PFSK-1 (cell line): ENCODE measurements around the gene RNPEPL1.

ENCODE experiments used
- FOXP2 ChIP-seq: optimal IDR thresholded peaks from 2 replicates; pipeline ENCODE3; 2011; ENCODE audit warnings: borderline replicate concordance, control low read depth, inconsistent platforms; ENCODE audit not compliant: insufficient read depth; ENCODE audit errors: extremely low read length, extremely low read depth
- POLR2AphosphoS5 ChIP-seq: IDR thresholded peaks from 2 replicates; pipeline ENCODE4 v1.6.1; 2012; ENCODE audit warnings: low read depth, mild to moderate bottlenecking, control low read depth, low read length, moderate library complexity
- SIN3A ChIP-seq: IDR thresholded peaks from 2 replicates; pipeline ENCODE4 v1.6.1; 2012; ENCODE audit warnings: mild to moderate bottlenecking, low read length, moderate library complexity, borderline replicate concordance; ENCODE audit not compliant: insufficient read depth
- TAF1 ChIP-seq: IDR thresholded peaks from 2 replicates; pipeline ENCODE4 v1.6.1; 2012; ENCODE audit warnings: low read length, control low read depth, borderline replicate concordance; ENCODE audit not compliant: insufficient read depth
- TF ChIP-seq, protein P1 (sequence below), 2 experiments: IDR thresholded peaks; 2 replicates each; pipeline versions ENCODE4 v1.6.1 to v1.8.0; 2011 to 2012; ENCODE audit warnings: low read depth in 2 of 2, low read length in 2 of 2, control low read depth in 1 of 2, inconsistent platforms in 1 of 2, mild to moderate bottlenecking in 1 of 2, moderate library complexity in 1 of 2; ENCODE audit not compliant: insufficient read depth in 1 of 2

DNA sequence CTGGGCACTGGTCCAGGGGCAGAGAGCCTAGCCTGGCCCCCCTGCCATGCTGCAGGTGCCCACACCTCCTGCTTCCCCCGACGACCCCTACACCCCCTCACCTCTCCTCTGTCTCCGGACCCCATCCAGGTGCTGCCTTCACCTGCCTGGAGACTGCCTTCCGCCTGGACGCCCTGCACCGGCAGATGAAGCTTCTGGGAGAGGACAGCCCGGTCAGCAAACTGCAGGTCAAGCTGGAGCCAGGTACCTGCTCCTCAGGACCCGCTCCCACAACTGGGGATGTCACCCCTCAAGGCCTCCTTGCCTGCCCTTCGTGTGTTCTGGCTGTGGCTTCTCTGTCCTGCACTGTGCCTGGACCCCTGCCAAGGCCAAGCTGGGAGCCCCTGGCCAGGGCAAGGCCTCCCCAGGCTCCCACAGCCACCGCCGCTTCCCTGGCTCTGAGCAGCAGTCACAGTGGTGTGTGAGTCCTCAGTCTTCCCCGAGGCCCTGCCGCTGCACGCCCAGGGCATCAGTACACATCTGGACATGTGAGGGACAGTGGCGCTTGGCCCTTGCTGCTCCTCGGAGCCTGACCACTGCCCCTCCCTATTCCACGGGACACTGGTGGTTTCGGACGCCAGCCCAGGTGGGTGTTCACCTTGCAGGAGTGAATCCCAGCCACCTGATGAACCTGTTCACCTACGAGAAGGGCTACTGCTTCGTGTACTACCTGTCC, 6.3 kb downstream of the RNPEPL1 start:
- TF ChIP-seq, protein P1, sequence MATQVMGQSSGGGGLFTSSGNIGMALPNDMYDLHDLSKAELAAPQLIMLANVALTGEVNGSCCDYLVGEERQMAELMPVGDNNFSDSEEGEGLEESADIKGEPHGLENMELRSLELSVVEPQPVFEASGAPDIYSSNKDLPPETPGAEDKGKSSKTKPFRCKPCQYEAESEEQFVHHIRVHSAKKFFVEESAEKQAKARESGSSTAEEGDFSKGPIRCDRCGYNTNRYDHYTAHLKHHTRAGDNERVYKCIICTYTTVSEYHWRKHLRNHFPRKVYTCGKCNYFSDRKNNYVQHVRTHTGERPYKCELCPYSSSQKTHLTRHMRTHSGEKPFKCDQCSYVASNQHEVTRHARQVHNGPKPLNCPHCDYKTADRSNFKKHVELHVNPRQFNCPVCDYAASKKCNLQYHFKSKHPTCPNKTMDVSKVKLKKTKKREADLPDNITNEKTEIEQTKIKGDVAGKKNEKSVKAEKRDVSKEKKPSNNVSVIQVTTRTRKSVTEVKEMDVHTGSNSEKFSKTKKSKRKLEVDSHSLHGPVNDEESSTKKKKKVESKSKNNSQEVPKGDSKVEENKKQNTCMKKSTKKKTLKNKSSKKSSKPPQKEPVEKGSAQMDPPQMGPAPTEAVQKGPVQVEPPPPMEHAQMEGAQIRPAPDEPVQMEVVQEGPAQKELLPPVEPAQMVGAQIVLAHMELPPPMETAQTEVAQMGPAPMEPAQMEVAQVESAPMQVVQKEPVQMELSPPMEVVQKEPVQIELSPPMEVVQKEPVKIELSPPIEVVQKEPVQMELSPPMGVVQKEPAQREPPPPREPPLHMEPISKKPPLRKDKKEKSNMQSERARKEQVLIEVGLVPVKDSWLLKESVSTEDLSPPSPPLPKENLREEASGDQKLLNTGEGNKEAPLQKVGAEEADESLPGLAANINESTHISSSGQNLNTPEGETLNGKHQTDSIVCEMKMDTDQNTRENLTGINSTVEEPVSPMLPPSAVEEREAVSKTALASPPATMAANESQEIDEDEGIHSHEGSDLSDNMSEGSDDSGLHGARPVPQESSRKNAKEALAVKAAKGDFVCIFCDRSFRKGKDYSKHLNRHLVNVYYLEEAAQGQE (IDR thresholded peaks at IDR 0.05; ENCODE audit: insufficient read depth in 1 of 2, low read depth in 2 of 2, low read length in 2 of 2) = no peak
- TF ChIP-seq POLR2AphosphoS5 = no peak
- TF ChIP-seq TAF1 = no peak
- no peak for TF ChIP-seq SIN3A
- no peak for TF ChIP-seq FOXP2
